Keratinocyte (primary cell): Measurements from ENCODE around the gene PGAM1. TPM values are rescaled to one million over a fixed set of nuclear protein-coding genes. Genes with fewer than 3 reads are reported as not detected.

Source experiments
- DNase-seq: peaks from one replicate; pipeline ENCODE4 v3.0.0-alpha.2; 2011; ENCODE audit warnings: low read depth, missing footprints, low spot score
- FAIRE-seq: peaks from 2 replicates; lab custom pipeline; 2011; peaks lifted over from hg19 to GRCh38; lab: Jason Lieb, UNC
- H2AFZ ChIP-seq: 2 replicates; pipeline ENCODE4 v1.6.0; 2012; ENCODE audit warnings: low read length, control low read depth, inconsistent platforms; ENCODE audit not compliant: control insufficient read depth
- H3K27ac ChIP-seq: 2 replicates; pipeline ENCODE4 v1.5.1; 2011; ENCODE audit warnings: low read length; ENCODE audit not compliant: control insufficient read depth, insufficient read depth
- H3K27me3 ChIP-seq: 3 replicates; pipeline ENCODE4 v1.6.0; 2011; ENCODE audit warnings: low read length; ENCODE audit not compliant: control insufficient read depth, insufficient read depth; ENCODE audit errors: extremely low read depth
- H3K36me3 ChIP-seq, 2 experiments: 2 replicates in 1 of 2; 3 replicates in 1 of 2; pipeline ENCODE4 v1.5.1; 2011; ENCODE audit warnings: low read length in 2 of 2, mild to moderate bottlenecking in 1 of 2; ENCODE audit not compliant: control insufficient read depth in 2 of 2, insufficient read depth in 2 of 2; ENCODE audit errors: extremely low read depth in 1 of 2
- H3K4me1 ChIP-seq: 3 replicates; pipeline ENCODE4 v1.5.1; 2011; ENCODE audit warnings: low read length; ENCODE audit not compliant: control insufficient read depth, insufficient read depth; ENCODE audit errors: extremely low read depth
- H3K4me2 ChIP-seq: 3 replicates; pipeline ENCODE4 v1.6.0; 2011; ENCODE audit warnings: low read depth, low read length; ENCODE audit not compliant: control insufficient read depth, insufficient read depth; ENCODE audit errors: extremely low read depth
- H3K4me3 ChIP-seq, 3 experiments: fragments of 200-600 bp in 1 of 3; sonication (generic) in 1 of 3; 2 replicates in 2 of 3; 3 replicates in 1 of 3; pipeline ENCODE4 v1.5.1; 2011 to 2016; ENCODE audit warnings: low read length in 3 of 3, mild to moderate bottlenecking in 3 of 3, control low read depth in 2 of 3, inconsistent platforms in 1 of 3, low read depth in 1 of 3, mixed read lengths in 1 of 3, mixed run types in 1 of 3, moderate library complexity in 1 of 3; ENCODE audit not compliant: control insufficient read depth in 2 of 3, insufficient read depth in 2 of 3; ENCODE audit errors: extremely low read depth in 1 of 3
- H3K79me2 ChIP-seq: 2 replicates; pipeline ENCODE4 v1.6.0; 2012; ENCODE audit warnings: low read length; ENCODE audit not compliant: control insufficient read depth, insufficient read depth
- H3K9ac ChIP-seq: 3 replicates; pipeline ENCODE4 v1.6.0; 2011; ENCODE audit warnings: low read length; ENCODE audit not compliant: control insufficient read depth, insufficient read depth; ENCODE audit errors: extremely low read depth
- H3K9me1 ChIP-seq: 3 replicates; pipeline ENCODE4 v1.6.0; 2011; ENCODE audit warnings: low read length; ENCODE audit not compliant: control insufficient read depth, insufficient read depth; ENCODE audit errors: extremely low read depth
- H3K9me3 ChIP-seq: 2 replicates; pipeline ENCODE4 v1.5.1; 2012; ENCODE audit warnings: low read depth, low read length; ENCODE audit not compliant: control insufficient read depth
- H4K20me1 ChIP-seq: 3 replicates; pipeline ENCODE4 v1.6.0; 2011; ENCODE audit warnings: low read length; ENCODE audit not compliant: control insufficient read depth, insufficient read depth; ENCODE audit errors: extremely low read depth
- CTCF ChIP-seq, 3 experiments: IDR thresholded peaks in 1 of 3; conservative IDR thresholded peaks in 1 of 3; optimal IDR thresholded peaks in 1 of 3; 2 replicates in 2 of 3; 3 replicates in 1 of 3; pipeline versions ENCODE3 to v1.5.1; 2011; ENCODE audit warnings: low read length in 3 of 3, mild to moderate bottlenecking in 3 of 3, moderate library complexity in 2 of 3, control low read depth in 1 of 3, inconsistent platforms in 1 of 3; ENCODE audit not compliant: insufficient read depth in 2 of 3; ENCODE audit errors: extremely low read depth in 1 of 3
- EZH2 ChIP-seq: IDR thresholded peaks from one replicate; pipeline ENCODE4 v1.6.1; 2012; ENCODE audit warnings: inconsistent platforms, mild to moderate bottlenecking, low read length, moderate library complexity
- dilution Hi-C: fragments of 300-500 bp; cut with MboI; formaldehyde crosslinking; loops from one replicate; pipeline ENCODE4 v1.7.0; 2020; ENCODE audit warnings: low sequenced_read_pairs; ENCODE audit not compliant: extremely low pct_ligation_motif_present
- polyA plus RNA-seq, 5 experiments: library from polyadenylated mRNA; depleted of rRNA in 3 of 5; stranded (reverse) in 3 of 5; stranded (forward) in 1 of 5; unstranded in 1 of 5; fragments of >200 nt; gene quantifications; 1 replicate in 1 of 5; 2 replicates in 3 of 5; 3 replicates in 1 of 5; pipeline versions ENCODE4 v1.2.1 to v1.2.3, GENCODE V29; 2011 to 2012; ENCODE audit warnings: missing spikeins in 2 of 5, low read depth in 1 of 5, low replicate concordance in 1 of 5

Gene PGAM1
- polyA plus RNA-seq, 1 donor (not counting 4 experiments of a cell fraction or from before 2014, with no cell fraction given), result 624 TPM

DNA sequence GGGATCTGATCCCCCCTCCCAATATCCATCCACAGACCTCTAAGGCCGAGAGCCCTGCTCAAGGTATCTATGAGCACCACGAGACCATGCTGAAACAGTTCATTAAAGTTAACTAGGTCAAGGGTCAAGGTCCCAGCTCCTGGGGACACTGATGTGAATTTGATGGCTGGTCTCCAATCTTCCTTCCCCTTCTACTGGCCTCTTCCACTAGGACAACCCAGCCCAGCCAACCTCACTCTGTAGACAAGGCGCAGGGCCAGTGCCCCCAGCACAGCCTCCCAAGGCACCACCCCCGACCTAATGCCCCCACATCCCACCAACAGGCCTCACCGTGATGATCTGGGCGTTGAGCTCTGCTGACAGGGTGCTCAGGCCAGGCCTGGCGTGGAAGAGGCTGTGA, 40.4 kb upstream of the PGAM1 start:
- Histone ChIP-seq H3K4me2 (no peak overlapping the region), H3K36me3 (peaks cover 34 to 47% of the 10 kb centered on the region in 2 experiments), H3K9me1 (no peaks in the 10 kb centered on the region), H2AFZ (no peak overlapping the region), H3K79me2 (no peaks in the 10 kb centered on the region), H3K27me3 (no peaks in the 10 kb centered on the region), H3K9me3 (no peaks in the 10 kb centered on the region), H3K4me1 (no peaks in the 10 kb centered on the region), H3K9ac (no peak overlapping the region), H3K4me3 (no peak overlapping the region), H3K27ac (no peak overlapping the region), H4K20me1 (no peaks in the 10 kb centered on the region)
- dilution Hi-C loops, result no loop called here
- DNase-seq, result no peak
- FAIRE-seq, result no peak
- TF ChIP-seq EZH2, result no peak
- TF ChIP-seq CTCF (optimal IDR thresholded peaks at IDR 0.05 in 1 of 3, IDR thresholded peaks at IDR 0.05 in 1 of 3, conservative IDR thresholded peaks at IDR 0.05 in 1 of 3; ENCODE audit: extremely low read depth in 1 of 3, insufficient read depth in 2 of 3, low read length in 3 of 3), result no peak

GRCh38 chr10:97388152-97388551, 37.8 kb upstream of the PGAM1 start:
- Histone ChIP-seq H3K27me3 (no peaks in the 10 kb centered on the region), H3K27ac (no peak overlapping the region), H3K9me3 (no peaks in the 10 kb centered on the region), H3K9ac (no peak overlapping the region), H3K79me2 (no peaks in the 10 kb centered on the region), H3K9me1 (no peaks in the 10 kb centered on the region), H3K4me2 (no peak overlapping the region), H3K36me3 (peaks cover 42% of the 10 kb centered on the region in 2 experiments), H4K20me1 (no peaks in the 10 kb centered on the region), H3K4me3 (no peak overlapping the region), H2AFZ (no peak overlapping the region), H3K4me1 (no peaks in the 10 kb centered on the region)
- TF ChIP-seq EZH2 (no peak), CTCF (optimal IDR thresholded peaks at IDR 0.05 in 1 of 3, IDR thresholded peaks at IDR 0.05 in 1 of 3, conservative IDR thresholded peaks at IDR 0.05 in 1 of 3; ENCODE audit: extremely low read depth in 1 of 3, insufficient read depth in 2 of 3, low read length in 3 of 3) (no peak)
- dilution Hi-C loops, result no loop called here
- FAIRE-seq, result no peak
- DNase-seq, result no peak
